IMR-90 (cell line): ENCODE measurements around the gene CALD1. TPM values are rescaled to one million over a fixed set of nuclear protein-coding genes. Genes with fewer than 3 reads are reported as not detected.

ENCODE experiments used
- ATAC-seq: fragments of 200-7000 bp; cut with Tn5 transposase; 2 replicates; pipeline ENCODE4 v1.9.1; 2020; ENCODE audit warnings: low read depth, mild to moderate bottlenecking, moderate library complexity
- BruUV-seq: library from RNA; stranded (reverse); fragments of 400-500 nt; replicated peaks from 2 replicates; lab custom pipeline; 2021; lab: Mats Ljungman, UMichigan
- CTCF ChIA-PET: fragments of 300-600 bp; formaldehyde crosslinking; extraction: SDS; loops from one replicate; lab custom pipeline; 2021; ENCODE audit warnings: antibody characterized with exemption; lab: Yijun Ruan, JAX
- POLR2A ChIA-PET: fragments of 300-600 bp; sonication (Branson Sonifier 250); formaldehyde crosslinking; loops from one replicate; lab custom pipeline; 2022; ENCODE audit warnings: antibody characterized with exemption; ENCODE audit not compliant: unreplicated experiment; lab: Charles Lee
- DNase-seq: peaks from one replicate; pipeline ENCODE4 v3.0.0; 2013
- H2AFZ ChIP-seq: replicated peaks from 2 replicates; pipeline ENCODE3; 2013; ENCODE audit warnings: low read length, mild to moderate bottlenecking; ENCODE audit not compliant: poor library complexity
- H2AK5ac ChIP-seq: 2 replicates; pipeline ENCODE4 v1.6.1; 2013; ENCODE audit warnings: low read depth, low read length, inconsistent platforms
- H2AK9ac ChIP-seq: replicated peaks from 2 replicates; pipeline ENCODE3; 2013; ENCODE audit warnings: mild to moderate bottlenecking, low read depth, low read length, moderate library complexity; ENCODE audit not compliant: poor library complexity
- H2BK120ac ChIP-seq: 2 replicates; pipeline ENCODE4 v1.6.1; 2013; ENCODE audit warnings: low read depth, low read length, inconsistent platforms
- H2BK15ac ChIP-seq: 3 replicates; pipeline ENCODE4 v1.6.1; 2013; ENCODE audit warnings: low read depth, low read length, inconsistent platforms
- H2BK20ac ChIP-seq: 2 replicates; pipeline ENCODE4 v1.6.1; 2013; ENCODE audit warnings: low read depth, mild to moderate bottlenecking, inconsistent platforms, low read length, moderate library complexity
- H2BK5ac ChIP-seq: 2 replicates; pipeline ENCODE4 v1.6.1; 2013; ENCODE audit warnings: mild to moderate bottlenecking, low read depth, low read length, inconsistent platforms; ENCODE audit not compliant: poor library complexity, severe bottlenecking
- H3K14ac ChIP-seq: replicated peaks from 2 replicates; pipeline ENCODE4 v1.6.1; 2013; ENCODE audit warnings: low read depth, low read length, inconsistent platforms
- H3K18ac ChIP-seq: 2 replicates; pipeline ENCODE4 v1.6.1; 2013; ENCODE audit warnings: low read depth, low read length, control low read depth
- H3K23ac ChIP-seq: 2 replicates; pipeline ENCODE4 v1.6.1; 2013; ENCODE audit warnings: low read depth, low read length, inconsistent platforms
- H3K27ac ChIP-seq: 2 replicates; pipeline ENCODE4 v1.5.1; 2013; ENCODE audit warnings: mild to moderate bottlenecking, control low read depth, low read length; ENCODE audit not compliant: insufficient read depth
- H3K27me3 ChIP-seq: 2 replicates; pipeline ENCODE4 v1.6.1; 2013; ENCODE audit warnings: low read length; ENCODE audit not compliant: control insufficient read depth, insufficient read depth
- H3K36me3 ChIP-seq: 2 replicates; pipeline ENCODE4 v1.6.1; 2013; ENCODE audit warnings: low read length, mixed read lengths; ENCODE audit not compliant: control insufficient read depth, insufficient read depth
- H3K4ac ChIP-seq: 2 replicates; pipeline ENCODE4 v1.6.1; 2013; ENCODE audit warnings: low read depth, low read length, inconsistent platforms
- H3K4me1 ChIP-seq: 2 replicates; pipeline ENCODE4 v1.6.1; 2013; ENCODE audit warnings: low read length, mixed read lengths; ENCODE audit not compliant: control insufficient read depth, insufficient read depth
- H3K4me2 ChIP-seq: 2 replicates; pipeline ENCODE4 v1.6.1; 2013; ENCODE audit warnings: low read depth, mild to moderate bottlenecking, control low read depth, low read length, moderate library complexity
- H3K4me3 ChIP-seq: 2 replicates; pipeline ENCODE4 v1.5.1; 2013; ENCODE audit warnings: low read depth, mild to moderate bottlenecking, control low read depth, low read length, moderate library complexity; ENCODE audit not compliant: insufficient read depth
- H3K56ac ChIP-seq: 2 replicates; pipeline ENCODE4 v1.6.1; 2013; ENCODE audit warnings: low read length, inconsistent platforms; ENCODE audit not compliant: insufficient read depth; ENCODE audit errors: extremely low read depth
- H3K79me1 ChIP-seq, 2 experiments: 2 replicates each; pipeline ENCODE4 v1.6.1; 2013; ENCODE audit warnings: low read length in 2 of 2, inconsistent platforms in 1 of 2, low read depth in 1 of 2
- H3K9ac ChIP-seq: 2 replicates; pipeline ENCODE4 v1.6.1; 2013; ENCODE audit warnings: low read depth, low read length, control low read depth
- H3K9me1 ChIP-seq: 2 replicates; pipeline ENCODE4 v1.6.1; 2013; ENCODE audit warnings: low read length, inconsistent platforms; ENCODE audit not compliant: insufficient read depth
- H3K9me3 ChIP-seq: 2 replicates; pipeline ENCODE4 v1.6.1; 2013; ENCODE audit warnings: low read length; ENCODE audit not compliant: control insufficient read depth, insufficient read depth
- H4K20me1 ChIP-seq: 2 replicates; pipeline ENCODE4 v1.6.1; 2013; ENCODE audit warnings: low read length, inconsistent platforms; ENCODE audit not compliant: insufficient read depth
- H4K5ac ChIP-seq: 2 replicates; pipeline ENCODE4 v1.6.1; 2013; ENCODE audit warnings: mild to moderate bottlenecking, low read depth, low read length, control low read depth
- H4K8ac ChIP-seq, 2 experiments: 2 replicates each; pipeline ENCODE4 v1.6.1; 2013; ENCODE audit warnings: low read depth in 2 of 2, low read length in 2 of 2, control low read depth in 1 of 2, inconsistent platforms in 1 of 2
- H4K91ac ChIP-seq: 2 replicates; pipeline ENCODE4 v1.6.1; 2013; ENCODE audit warnings: low read depth, low read length, inconsistent platforms; ENCODE audit not compliant: insufficient read depth
- BHLHE40 ChIP-seq: fragments of 150-350 bp; IDR thresholded peaks from 2 replicates; pipeline ENCODE4 v1.6.1; 2016; ENCODE audit warnings: mild to moderate bottlenecking, low read depth, low read length
- CEBPB ChIP-seq: IDR thresholded peaks from 2 replicates; pipeline ENCODE4 v1.6.1; 2012; ENCODE audit warnings: low read depth, low read length, improper control_type of control experiment
- ELK1 ChIP-seq: fragments of 150-350 bp; IDR thresholded peaks from 2 replicates; pipeline ENCODE4 v1.6.1; 2016; ENCODE audit warnings: low read depth, mild to moderate bottlenecking, low read length, moderate library complexity, borderline replicate concordance
- FOS ChIP-seq: fragments of 150-350 bp; IDR thresholded peaks from 2 replicates; pipeline ENCODE4 v1.6.1; 2016; ENCODE audit warnings: low read depth, low read length
- MAFK ChIP-seq: IDR thresholded peaks from 2 replicates; pipeline ENCODE4 v1.6.1; 2012; ENCODE audit warnings: low read depth, low read length, improper control_type of control experiment
- MAZ ChIP-seq: IDR thresholded peaks from 2 replicates; pipeline ENCODE4 v1.6.1; 2012; ENCODE audit warnings: low read depth, mild to moderate bottlenecking, low read length, improper control_type of control experiment, moderate library complexity, borderline replicate concordance
- MXI1 ChIP-seq: IDR thresholded peaks from 2 replicates; pipeline ENCODE4 v1.6.1; 2012; ENCODE audit warnings: low read depth, mild to moderate bottlenecking, low read length, moderate library complexity, borderline replicate concordance
- NFE2L2 ChIP-seq: fragments of 150-350 bp; IDR thresholded peaks from 2 replicates; pipeline ENCODE4 v1.6.1; 2016; ENCODE audit warnings: low read depth, mild to moderate bottlenecking, low read length
- POLR2A ChIP-seq: IDR thresholded peaks from 2 replicates; pipeline ENCODE4 v1.6.1; 2012; ENCODE audit warnings: mild to moderate bottlenecking, low read depth, low read length
- RAD21 ChIP-seq: IDR thresholded peaks from 2 replicates; pipeline ENCODE4 v1.6.1; 2012; ENCODE audit warnings: low read length, improper control_type of control experiment
- RCOR1 ChIP-seq: IDR thresholded peaks from 2 replicates; pipeline ENCODE4 v1.6.1; 2012; ENCODE audit warnings: mild to moderate bottlenecking, low read length, improper control_type of control experiment; ENCODE audit not compliant: insufficient replicate concordance
- RFX5 ChIP-seq: IDR thresholded peaks from 2 replicates; pipeline ENCODE4 v1.8.0; 2012; ENCODE audit warnings: low read depth, mild to moderate bottlenecking, low read length, moderate library complexity
- SMC3 ChIP-seq: fragments of 150-350 bp; IDR thresholded peaks from 2 replicates; pipeline ENCODE4 v1.6.1; 2016; ENCODE audit warnings: low read depth, mild to moderate bottlenecking, antibody characterized with exemption, low read length, moderate library complexity
- WGBS, 2 experiments: methylation state at CpG; one replicate each; pipeline versions ENCODE4 v1.1.5 to v1.1.7; 2013; ENCODE audit warnings: missing lambda C conversion rate in 2 of 2; ENCODE audit not compliant: insufficient read length in 1 of 2; ENCODE audit errors: extremely low coverage in 2 of 2; 5-methylcytosine and 5-hydroxymethylcytosine counted together
- dilution Hi-C: fragments of 300-500 bp; cut with HindIII; formaldehyde crosslinking; loops from one replicate; pipeline ENCODE4 v1.14.3; 2018; ENCODE audit warnings: low sequenced_read_pairs; ENCODE audit not compliant: unreplicated experiment
- in situ Hi-C: fragments of 300-500 bp; cut with MboI; formaldehyde crosslinking; loops from 3 replicates; pipeline ENCODE4 v1.14.3; 2019; ENCODE audit warnings: low sequenced_read_pairs, inconsistent platforms, mixed read lengths
- intact Hi-C: fragments of 100-400 bp; cut with micrococcal nuclease; formaldehyde crosslinking; loops from 2 replicates; pipeline ENCODE4 v1.10.0; 2022
- polyA plus RNA-seq, 3 experiments: library from polyadenylated mRNA; depleted of rRNA; stranded (reverse); fragments of >200 nt; gene quantifications; 2 replicates each; pipeline ENCODE4 v1.2.3, GENCODE V29; 2012; ENCODE audit warnings: low replicate concordance in 1 of 3
- total RNA-seq: library from RNA; depleted of rRNA; stranded (reverse); fragments of >200 nt; gene quantifications from 2 replicates; pipeline ENCODE4 v1.2.3, GENCODE V29; 2012
- TF ChIP-seq, protein P1 (sequence below): fragments of 150-350 bp; IDR thresholded peaks from 2 replicates; pipeline ENCODE4 v1.6.1; 2017; ENCODE audit warnings: mild to moderate bottlenecking, antibody characterized with exemption, low read length, low read depth

Gene CALD1
- total and polyA plus RNA-seq, 2 of the 4 experiments (the other 2 are of a cell fraction), result 375 to 487 TPM

DNA sequence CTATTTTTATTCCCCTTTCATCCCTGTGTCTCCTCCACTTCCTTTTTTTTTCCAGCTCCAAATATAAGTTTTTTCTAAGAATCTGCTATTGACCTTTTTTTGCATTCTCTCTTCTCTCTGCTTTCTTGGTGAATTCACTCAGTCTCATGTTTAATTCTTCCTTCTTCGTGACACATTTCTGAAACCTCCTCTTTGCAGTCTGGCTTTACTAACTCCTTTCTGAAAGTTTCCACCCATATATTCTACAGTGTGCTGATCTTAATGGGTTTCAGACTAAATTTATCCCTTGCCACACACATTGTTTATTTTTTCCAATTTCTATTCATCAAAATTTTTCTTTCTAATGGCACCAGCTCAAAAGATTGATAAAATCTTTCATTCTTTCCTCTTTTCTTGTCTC lies 47.8 kb upstream of the CALD1 start:
- POLR2A ChIA-PET, result no interaction called here
- in situ Hi-C loops, result no loop called here

More for the DNA sequence above, 47.8 kb upstream of the CALD1 start:
- no peak overlapping the region for H3K4me2 ChIP-seq
- H3K27ac ChIP-seq, result no peak overlapping the region
- H3K14ac ChIP-seq, result no peak overlapping the region
- H2BK15ac ChIP-seq, result no peak overlapping the region
- H3K9me1 ChIP-seq, result peaks cover 25% of the 10 kb centered on the region
- ATAC-seq (no peak), DNase-seq (no peak)
- H3K9ac ChIP-seq, result no peak overlapping the region
- no TSS peak for BruUV-seq
- H3K79me1 ChIP-seq, result peaks cover 0 to 38% of the 10 kb centered on the region in 2 experiments; a peak in 2 of 4 replicates
- H3K4me1 ChIP-seq, result peaks cover 21% of the 10 kb centered on the region
- no peak overlapping the region for H2AK9ac ChIP-seq
- CTCF ChIA-PET, result interaction anchor here (0.8 to 1.6 kb wide), 4 partner anchors 16 to 42 kb away, joined by 3 to 5 read pairs (median 4); no protein-coding TSS in a partner anchor
- H4K5ac ChIP-seq, result no peak overlapping the region
- dilution Hi-C loops (no loop called here), intact Hi-C loops (no loop called here)
- no peaks in the 10 kb centered on the region for H4K20me1 ChIP-seq
- H2BK5ac ChIP-seq, result peak overlapping the region; percentile 88
- H3K4me3 ChIP-seq, result no peak overlapping the region
- H3K36me3 ChIP-seq, result no peaks in the 10 kb centered on the region
- H2BK20ac ChIP-seq, result peak overlapping the region; percentile 97; the same call in 1 of the 2 replicates
- H3K9me3 ChIP-seq, result no peaks in the 10 kb centered on the region
- H3K18ac ChIP-seq, result no peak overlapping the region; the same call in 1 of the 2 replicates
- no peak overlapping the region for H3K56ac ChIP-seq
- H4K91ac ChIP-seq, result no peak overlapping the region
- H3K23ac ChIP-seq, result peak overlapping the region; percentile 92; the same call in 1 of the 2 replicates
- H2AFZ ChIP-seq, result no peak overlapping the region
- no peak overlapping the region for H2AK5ac ChIP-seq
- peak overlapping the region in 1 of 2 experiments; percentile 94; a peak in 2 of 4 replicates for H4K8ac ChIP-seq
- H3K27me3 ChIP-seq, result no peaks in the 10 kb centered on the region
- no CpG with 5 or more reads among the region's 1 CpG for WGBS, 2 experiments
- H3K4ac ChIP-seq, result no peak overlapping the region
- H2BK120ac ChIP-seq, result peak overlapping the region; percentile 98
- TF ChIP-seq MAFK (no peak), BHLHE40 (no peak), RFX5 (no peak), ELK1 (no peak), CEBPB (no peak), NFE2L2 (no peak), MXI1 (no peak), FOS (no peak), MAZ (no peak), RAD21 (no peak), RCOR1 (no peak), SMC3 (no peak), POLR2A (no peak)
- TF ChIP-seq, protein P1, sequence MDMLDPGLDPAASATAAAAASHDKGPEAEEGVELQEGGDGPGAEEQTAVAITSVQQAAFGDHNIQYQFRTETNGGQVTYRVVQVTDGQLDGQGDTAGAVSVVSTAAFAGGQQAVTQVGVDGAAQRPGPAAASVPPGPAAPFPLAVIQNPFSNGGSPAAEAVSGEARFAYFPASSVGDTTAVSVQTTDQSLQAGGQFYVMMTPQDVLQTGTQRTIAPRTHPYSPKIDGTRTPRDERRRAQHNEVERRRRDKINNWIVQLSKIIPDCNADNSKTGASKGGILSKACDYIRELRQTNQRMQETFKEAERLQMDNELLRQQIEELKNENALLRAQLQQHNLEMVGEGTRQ, result no peak
